Lung (tissue), 12 donors: ENCODE measurements around the gene IDH2. TPM values are rescaled to one million over a fixed set of nuclear protein-coding genes. Genes with fewer than 3 reads are reported as not detected.
A peak's percentile ranks its signal among the peaks of the same experiment; 100 is the strongest.

Experiments used
- ATAC-seq: fragments of 200-7000 bp; cut with Tn5 transposase; one replicate; pipeline ENCODE4 v1.9.1; 2020; ENCODE audit warnings: moderate number of reproducible peaks; ENCODE audit not compliant: insufficient read depth, low FRiP score
- DNase-seq, 3 donors: peaks; one replicate each; pipeline ENCODE4 v3.0.0-alpha.2; 2013 to 2017
- H3K27ac ChIP-seq, 2 donors: one replicate each; pipeline ENCODE4 v1.5.1; 2013; ENCODE audit warnings: mild to moderate bottlenecking in 2 of 2, moderate library complexity in 2 of 2, control low read depth in 1 of 2, inconsistent platforms in 1 of 2, low read depth in 1 of 2, low read length in 1 of 2
- H3K27me3 ChIP-seq, 3 donors: one replicate each; pipeline ENCODE4 v1.5.1; 2013; ENCODE audit warnings: low read length in 2 of 3; ENCODE audit not compliant: control insufficient read depth in 3 of 3, insufficient read depth in 3 of 3
- H3K36me3 ChIP-seq, 4 donors: one replicate each; pipeline ENCODE4 v1.5.1; 2013; ENCODE audit warnings: low read length in 4 of 4, mild to moderate bottlenecking in 1 of 4, moderate library complexity in 1 of 4; ENCODE audit not compliant: control insufficient read depth in 4 of 4, insufficient read depth in 4 of 4
- H3K4me1 ChIP-seq, 5 donors: one replicate each; pipeline ENCODE4 v1.5.1; 2013; ENCODE audit warnings: low read length in 5 of 5, mild to moderate bottlenecking in 2 of 5, moderate library complexity in 1 of 5; ENCODE audit not compliant: control insufficient read depth in 5 of 5, insufficient read depth in 5 of 5
- H3K4me3 ChIP-seq: one replicate; pipeline ENCODE4 v1.5.1; 2013; ENCODE audit warnings: mild to moderate bottlenecking, control low read depth, moderate library complexity
- H3K9ac ChIP-seq, 2 donors: one replicate each; pipeline ENCODE4 v1.5.1; 2013; ENCODE audit warnings: low read length in 2 of 2, control low read depth in 1 of 2; ENCODE audit not compliant: insufficient read depth in 1 of 2
- H3K9me3 ChIP-seq, 4 donors: one replicate each; pipeline ENCODE4 v1.5.1; 2013; ENCODE audit warnings: low read length in 3 of 4, mild to moderate bottlenecking in 1 of 4, moderate library complexity in 1 of 4; ENCODE audit not compliant: control insufficient read depth in 4 of 4, insufficient read depth in 3 of 4
- CTCF ChIP-seq: IDR thresholded peaks from 2 replicates; pipeline ENCODE4 v1.5.1; 2012; ENCODE audit warnings: mild to moderate bottlenecking; ENCODE audit errors: control extremely low read depth, extremely low read depth
- WGBS, 2 donors: extraction: QIAGEN DNeasy Blood & Tissue Kit; methylation state at CpG; one replicate each; pipeline ENCODE4 v1.1.7; 2013; 5-methylcytosine and 5-hydroxymethylcytosine counted together
- polyA plus RNA-seq, 2 donors: library from polyadenylated mRNA; stranded (reverse); fragments of 200-250 nt; gene quantifications; one replicate each; pipeline ENCODE4 v1.2.1, GENCODE V29; 2013
- total RNA-seq, 2 donors: library from RNA; depleted of rRNA in 1 of 2; stranded (reverse); fragments of >200 nt in 1 of 2; gene quantifications; one replicate each; pipeline ENCODE4 v1.2.1, GENCODE V29; 2014 to 2021
- donor health status: control.
- donor health status: control.
- donor health status: Bipolar disorder and iron deficiency.
- donor health status: healthy.
- donor health status: DM: yes; HTN: yes; CAD: no.

Gene IDH2
- total and polyA plus RNA-seq, 4 donors: 52.0 to 85.8 (median 72.3) TPM

DNA sequence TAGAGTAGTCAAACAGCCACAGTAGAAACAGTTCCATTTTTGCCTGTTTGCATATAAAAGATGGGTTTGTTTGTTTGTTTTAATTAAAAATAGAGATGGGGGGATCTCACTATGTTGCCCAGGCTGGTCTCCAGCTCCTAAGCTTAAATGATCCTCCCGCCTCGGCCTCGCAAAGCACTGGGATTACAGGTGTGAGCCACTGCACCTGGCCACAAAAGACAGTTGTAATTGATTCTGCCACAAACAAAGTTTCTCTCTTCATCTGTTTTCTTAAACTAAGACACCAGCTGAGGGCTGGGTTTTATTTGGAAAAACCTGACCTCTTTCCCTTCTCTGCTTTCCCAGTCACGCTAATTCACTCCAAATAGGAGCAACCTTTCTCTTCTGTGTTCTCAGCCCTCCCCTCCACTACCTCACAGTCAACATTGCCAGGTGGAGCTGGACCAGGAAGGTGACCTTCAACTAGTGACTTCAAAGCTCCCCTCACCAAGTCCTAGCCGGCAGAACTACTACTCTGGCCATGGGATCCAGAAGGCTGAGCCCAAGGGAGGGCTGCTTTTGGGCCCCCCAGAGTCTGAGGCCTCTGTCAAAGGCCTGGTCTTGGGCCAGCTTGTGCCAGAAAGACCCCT lies 1.5 kb upstream of the IDH2 start:
- Histone ChIP-seq H3K4me1 (peaks cover 4 to 24% (median 13%) of the 10 kb centered on the region in 5 donors), H3K9me3 (no peaks in the 10 kb centered on the region), H3K27ac (peak overlapping the region in 1 of 2 donors; percentile 97), H3K27me3 (no peaks in the 10 kb centered on the region), H3K9ac (no peak overlapping the region), H3K4me3 (no peak overlapping the region), H3K36me3 (no peaks in the 10 kb centered on the region)
- WGBS, 2 donors: 93 to 98% methylated on average over 5 of the region's 5 CpGs
- DNase-seq (no peak), ATAC-seq (no peak)
- TF ChIP-seq CTCF: no peak

DNA sequence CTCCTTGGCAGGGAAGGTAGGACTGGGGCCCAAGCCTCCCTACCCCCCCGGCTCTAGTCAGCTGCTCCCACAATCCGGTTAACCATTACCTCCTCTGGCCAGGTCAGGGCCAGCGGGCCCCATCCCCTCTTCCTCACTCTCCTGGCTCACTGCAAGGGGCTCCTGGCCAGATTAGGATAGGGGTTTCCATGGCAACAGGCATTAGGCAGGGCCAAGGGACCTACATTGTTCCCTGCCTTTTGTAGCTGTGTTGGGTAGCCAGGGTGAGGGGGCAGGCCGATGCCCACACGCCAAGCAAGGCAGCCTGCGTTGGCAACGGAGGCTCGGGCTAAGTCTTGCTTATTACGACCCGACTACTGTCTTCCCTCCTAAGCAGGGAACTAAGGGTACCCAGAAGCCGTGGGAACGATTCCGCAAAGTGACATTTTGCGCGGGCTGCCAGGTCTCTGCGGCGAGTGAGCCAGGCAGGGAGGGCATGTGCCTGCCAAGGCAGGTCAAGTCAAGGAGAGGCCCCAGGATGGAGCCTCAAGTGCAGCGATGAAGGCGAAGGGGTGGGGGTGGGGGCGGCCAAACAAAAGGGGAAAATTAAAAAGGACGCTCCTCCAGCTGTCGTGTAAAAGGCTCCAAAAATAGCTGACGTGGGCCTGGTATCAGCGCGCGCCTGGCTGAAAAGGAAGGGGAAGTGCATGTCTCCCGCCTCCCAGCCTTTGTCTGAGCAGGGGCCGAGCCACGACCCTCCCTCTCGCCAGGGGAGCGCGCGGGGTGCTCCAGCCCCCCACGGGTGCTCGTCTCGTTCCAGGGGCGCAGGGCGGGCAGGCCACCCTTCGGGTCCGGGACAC lies 919 bp downstream of the IDH2 start:
- Histone ChIP-seq H3K27me3 (no peaks in the 10 kb centered on the region), H3K4me3 (peak overlapping the region; percentile 84), H3K9me3 (no peaks in the 10 kb centered on the region), H3K9ac (peak overlapping the region; percentile 78 to 83), H3K4me1 (peaks cover 11 to 40% (median 26%) of the 10 kb centered on the region in 5 donors), H3K27ac (peak overlapping the region; percentile 95 to 97), H3K36me3 (no peaks in the 10 kb centered on the region)
- no peak for TF ChIP-seq CTCF
- ATAC-seq (peak; percentile 12), DNase-seq (peak; percentile 66 to 78 (median 74))
- WGBS, 2 donors: 4 to 5% methylated on average over 38 to 40 of the region's 40 CpGs

DNA sequence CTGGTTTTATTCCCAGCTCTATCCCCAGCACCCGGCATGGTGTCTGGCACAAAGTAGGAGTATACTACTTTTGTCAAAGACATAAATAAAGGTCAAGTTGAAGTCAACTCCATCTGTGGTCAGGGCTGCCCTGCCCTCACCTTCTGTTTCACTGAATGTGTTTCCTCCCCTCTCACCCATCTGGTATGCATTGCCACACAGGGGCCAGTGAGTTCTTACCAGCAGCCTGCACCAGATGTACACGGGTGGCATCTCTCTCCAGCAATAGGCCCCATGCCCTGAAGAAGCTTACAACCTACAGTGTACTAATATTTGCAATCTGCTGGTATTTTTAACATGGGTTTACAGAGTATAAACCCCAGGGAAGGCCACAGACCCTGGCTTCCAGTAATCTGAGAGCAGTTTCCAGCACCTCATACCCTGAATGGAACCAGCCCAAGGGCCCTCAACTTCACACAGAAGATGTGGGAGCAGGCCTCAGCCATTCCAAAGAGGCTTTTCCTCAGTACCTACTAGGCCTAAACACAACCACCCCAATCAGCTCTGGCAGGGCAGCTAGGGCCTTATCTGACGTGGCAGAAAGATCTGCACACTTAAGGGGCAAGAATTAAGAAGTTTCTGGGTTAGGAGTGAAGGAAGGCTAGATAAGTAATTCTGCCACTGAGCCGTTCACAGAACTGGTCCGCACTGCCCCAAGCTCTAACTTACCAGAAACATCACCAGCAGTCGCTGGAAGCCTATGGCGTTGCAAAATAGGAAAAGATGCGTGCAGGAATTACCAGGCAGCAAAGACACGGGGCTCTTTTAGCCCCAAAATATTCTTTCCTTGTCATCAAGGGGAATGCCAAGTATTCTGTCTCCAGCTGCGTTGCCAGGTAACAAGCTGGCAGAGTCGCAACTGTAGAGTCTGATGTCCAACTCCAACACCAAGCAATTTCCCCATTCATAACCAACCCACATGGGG lies 2.1 kb downstream of the IDH2 start:
- no peaks in the 10 kb centered on the region for H3K27me3 ChIP-seq
- TF ChIP-seq CTCF: no peak
- ATAC-seq: no peak
- peak overlapping the region in 1 of 2 donors; percentile 44 for H3K9ac ChIP-seq
- H3K36me3 ChIP-seq: no peaks in the 10 kb centered on the region
- H3K9me3 ChIP-seq: no peaks in the 10 kb centered on the region
- 49 to 62% methylated on average over 11 of the region's 11 CpGs for WGBS, 2 donors
- no peak overlapping the region for H3K4me3 ChIP-seq
- peaks cover 11 to 40% (median 30%) of the 10 kb centered on the region in 5 donors for H3K4me1 ChIP-seq
- DNase-seq: peak; percentile 71 to 76 (median 71)
- peak overlapping the region; percentile 38 to 97 for H3K27ac ChIP-seq
